Neuronal stem cell (in vitro differentiated cells): ENCODE data around the gene CETN2.
"Not testable (repeated sequence)": the region's sequence is repeated elsewhere in the genome, so short reads cannot be mapped to it uniquely, and the experiment has no call there.

Experiments
- DNase-seq: peaks from one replicate; pipeline ENCODE4 v3.0.0-alpha.2; 2013; ENCODE audit warnings: low spot score
- H2AFZ ChIP-seq: one replicate; pipeline ENCODE4 v1.6.1; 2013; ENCODE audit warnings: mild to moderate bottlenecking, low read length, inconsistent platforms
- H2AK5ac ChIP-seq: 2 replicates; pipeline ENCODE4 v1.6.1; 2013; ENCODE audit warnings: low read depth, mild to moderate bottlenecking, inconsistent platforms, low read length, moderate library complexity, mixed read lengths
- H2BK120ac ChIP-seq: 2 replicates; pipeline ENCODE4 v1.6.1; 2013; ENCODE audit warnings: low read depth, mild to moderate bottlenecking, inconsistent platforms, low read length, moderate library complexity, mixed read lengths
- H2BK12ac ChIP-seq: one replicate; pipeline ENCODE4 v1.6.1; 2013; ENCODE audit warnings: low read length, inconsistent platforms
- H2BK15ac ChIP-seq: 2 replicates; pipeline ENCODE4 v1.6.1; 2013; ENCODE audit warnings: mild to moderate bottlenecking, low read length, inconsistent platforms, mixed read lengths
- H2BK5ac ChIP-seq: one replicate; pipeline ENCODE4 v1.6.1; 2013; ENCODE audit warnings: inconsistent platforms, mild to moderate bottlenecking, low read length, moderate library complexity
- H3K14ac ChIP-seq: one replicate; pipeline ENCODE4 v1.6.1; 2013; ENCODE audit warnings: low read length, inconsistent platforms
- H3K18ac ChIP-seq: 2 replicates; pipeline ENCODE4 v1.6.1; 2013; ENCODE audit warnings: low read length, inconsistent platforms
- H3K23ac ChIP-seq: 2 replicates; pipeline ENCODE4 v1.6.1; 2013; ENCODE audit warnings: low read depth, mild to moderate bottlenecking, mixed read lengths, low read length, inconsistent platforms; ENCODE audit not compliant: poor library complexity
- H3K27ac ChIP-seq: replicated peaks from 3 replicates; pipeline ENCODE4 v1.5.1; 2013; ENCODE audit warnings: low read length, inconsistent platforms
- H3K27me3 ChIP-seq, 3 experiments: 2 replicates each; pipeline ENCODE4 v1.6.1; 2013; ENCODE audit warnings: low read length in 3 of 3, mild to moderate bottlenecking in 2 of 3, inconsistent platforms in 1 of 3, low read depth in 1 of 3, mixed read lengths in 1 of 3, moderate library complexity in 1 of 3; ENCODE audit not compliant: control insufficient read depth in 3 of 3, insufficient read depth in 3 of 3
- H3K36me3 ChIP-seq, 2 donors: replicated peaks in 1 of 2; 2 replicates each; pipeline ENCODE4 v1.6.1; 2013; ENCODE audit warnings: low read length in 2 of 2; ENCODE audit not compliant: control insufficient read depth in 2 of 2, insufficient read depth in 2 of 2
- H3K4ac ChIP-seq: 2 replicates; pipeline ENCODE4 v1.6.1; 2013; ENCODE audit warnings: inconsistent platforms, mild to moderate bottlenecking, low read length, moderate library complexity
- H3K4me1 ChIP-seq, 2 donors: 1 replicate in 1 of 2; 2 replicates in 1 of 2; pipeline ENCODE4 v1.6.1; 2013; ENCODE audit warnings: low read length in 2 of 2, low read depth in 1 of 2; ENCODE audit not compliant: control insufficient read depth in 2 of 2, insufficient read depth in 1 of 2
- H3K4me2 ChIP-seq: one replicate; pipeline ENCODE4 v1.6.1; 2013; ENCODE audit warnings: mild to moderate bottlenecking, low read length, inconsistent platforms; ENCODE audit not compliant: insufficient read depth, poor library complexity, severe bottlenecking
- H3K4me3 ChIP-seq, 2 donors: 2 replicates each; pipeline ENCODE4 v1.5.1; 2013; ENCODE audit warnings: low read length in 2 of 2, mild to moderate bottlenecking in 2 of 2, inconsistent platforms in 1 of 2, moderate library complexity in 1 of 2
- H3K79me1 ChIP-seq: one replicate; pipeline ENCODE4 v1.6.1; 2013; ENCODE audit warnings: low read depth, mild to moderate bottlenecking, inconsistent platforms, low read length, moderate library complexity
- H3K9ac ChIP-seq: one replicate; pipeline ENCODE4 v1.6.1; 2013; ENCODE audit warnings: mild to moderate bottlenecking, low read depth, low read length, inconsistent platforms; ENCODE audit not compliant: poor library complexity
- H3K9me3 ChIP-seq, 2 donors: replicated peaks in 1 of 2; 2 replicates each; pipeline versions ENCODE3 to v1.6.1; 2013; ENCODE audit warnings: low read length in 2 of 2, mild to moderate bottlenecking in 2 of 2, inconsistent platforms in 1 of 2, low read depth in 1 of 2, mixed read lengths in 1 of 2, moderate library complexity in 1 of 2; ENCODE audit not compliant: control insufficient read depth in 2 of 2, insufficient read depth in 1 of 2
- H4K8ac ChIP-seq: one replicate; pipeline ENCODE4 v1.6.1; 2013; ENCODE audit warnings: low read depth, mild to moderate bottlenecking, inconsistent platforms, low read length, moderate library complexity
- H4K91ac ChIP-seq: one replicate; pipeline ENCODE4 v1.6.1; 2013; ENCODE audit warnings: low read length, low read depth, mild to moderate bottlenecking, inconsistent platforms; ENCODE audit not compliant: poor library complexity
- WGBS, 2 donors: extraction: QIAGEN DNeasy Blood & Tissue Kit; methylation state at CpG; one replicate each; pipeline ENCODE4 v1.1.7; 2013; ENCODE audit warnings: missing lambda C conversion rate in 2 of 2, mixed read lengths in 1 of 2; ENCODE audit not compliant: insufficient read length in 2 of 2, insufficient replicate concordance in 1 of 2; ENCODE audit errors: extremely low coverage in 2 of 2; 5-methylcytosine and 5-hydroxymethylcytosine counted together

CETN2 gene

GRCh38 chrX:152787062-152787461 is 43.5 kb downstream of the CETN2 start:
- not testable (repeated sequence) for H2BK120ac ChIP-seq, H3K4me3 ChIP-seq
- no CpG with 5 or more reads among the region's 3 CpGs for WGBS, 2 donors

More at GRCh38 chrX:152787062-152787461, 43.5 kb downstream of the CETN2 start:
- not testable (repeated sequence) for H3K18ac ChIP-seq, H2BK5ac ChIP-seq, H3K27ac ChIP-seq, H2AFZ ChIP-seq, H4K8ac ChIP-seq, H3K4me2 ChIP-seq, H3K9ac ChIP-seq, H3K14ac ChIP-seq, H3K9me3 ChIP-seq, H2AK5ac ChIP-seq, H3K79me1 ChIP-seq, H3K4ac ChIP-seq, H4K91ac ChIP-seq, H3K4me1 ChIP-seq, H3K36me3 ChIP-seq, H3K23ac ChIP-seq, DNase-seq, H2BK15ac ChIP-seq, H3K27me3 ChIP-seq, H2BK12ac ChIP-seq
